IMR-90 (cell line): ENCODE results near the gene KCNH2. TPM values are rescaled to one million over a fixed set of nuclear protein-coding genes. Genes with fewer than 3 reads are reported as not detected.
A peak's percentile ranks its signal among the peaks of the same experiment; 100 is the strongest.

Experiments
- ATAC-seq: fragments of 200-7000 bp; cut with Tn5 transposase; 2 replicates; pipeline ENCODE4 v1.9.1; 2020; ENCODE audit warnings: low read depth, mild to moderate bottlenecking, moderate library complexity
- BruUV-seq: library from RNA; stranded (reverse); fragments of 400-500 nt; replicated peaks from 2 replicates; lab custom pipeline; 2021; lab: Mats Ljungman, UMichigan
- CTCF ChIA-PET: fragments of 300-600 bp; formaldehyde crosslinking; extraction: SDS; loops from one replicate; lab custom pipeline; 2021; ENCODE audit warnings: antibody characterized with exemption; lab: Yijun Ruan, JAX
- POLR2A ChIA-PET: fragments of 300-600 bp; sonication (Branson Sonifier 250); formaldehyde crosslinking; loops from one replicate; lab custom pipeline; 2022; ENCODE audit warnings: antibody characterized with exemption; ENCODE audit not compliant: unreplicated experiment; lab: Charles Lee
- DNase-seq: peaks from one replicate; pipeline ENCODE4 v3.0.0; 2013
- H2AFZ ChIP-seq: replicated peaks from 2 replicates; pipeline ENCODE3; 2013; ENCODE audit warnings: low read length, mild to moderate bottlenecking; ENCODE audit not compliant: poor library complexity
- H2AK5ac ChIP-seq: 2 replicates; pipeline ENCODE4 v1.6.1; 2013; ENCODE audit warnings: low read depth, low read length, inconsistent platforms
- H2AK9ac ChIP-seq: replicated peaks from 2 replicates; pipeline ENCODE3; 2013; ENCODE audit warnings: mild to moderate bottlenecking, low read depth, low read length, moderate library complexity; ENCODE audit not compliant: poor library complexity
- H2BK120ac ChIP-seq: 2 replicates; pipeline ENCODE4 v1.6.1; 2013; ENCODE audit warnings: low read depth, low read length, inconsistent platforms
- H2BK15ac ChIP-seq: 3 replicates; pipeline ENCODE4 v1.6.1; 2013; ENCODE audit warnings: low read depth, low read length, inconsistent platforms
- H2BK20ac ChIP-seq: 2 replicates; pipeline ENCODE4 v1.6.1; 2013; ENCODE audit warnings: low read depth, mild to moderate bottlenecking, inconsistent platforms, low read length, moderate library complexity
- H2BK5ac ChIP-seq: 2 replicates; pipeline ENCODE4 v1.6.1; 2013; ENCODE audit warnings: mild to moderate bottlenecking, low read depth, low read length, inconsistent platforms; ENCODE audit not compliant: poor library complexity, severe bottlenecking
- H3K14ac ChIP-seq: replicated peaks from 2 replicates; pipeline ENCODE4 v1.6.1; 2013; ENCODE audit warnings: low read depth, low read length, inconsistent platforms
- H3K18ac ChIP-seq: 2 replicates; pipeline ENCODE4 v1.6.1; 2013; ENCODE audit warnings: low read depth, low read length, control low read depth
- H3K23ac ChIP-seq: 2 replicates; pipeline ENCODE4 v1.6.1; 2013; ENCODE audit warnings: low read depth, low read length, inconsistent platforms
- H3K27ac ChIP-seq: 2 replicates; pipeline ENCODE4 v1.5.1; 2013; ENCODE audit warnings: mild to moderate bottlenecking, control low read depth, low read length; ENCODE audit not compliant: insufficient read depth
- H3K27me3 ChIP-seq: 2 replicates; pipeline ENCODE4 v1.6.1; 2013; ENCODE audit warnings: low read length; ENCODE audit not compliant: control insufficient read depth, insufficient read depth
- H3K36me3 ChIP-seq: 2 replicates; pipeline ENCODE4 v1.6.1; 2013; ENCODE audit warnings: low read length, mixed read lengths; ENCODE audit not compliant: control insufficient read depth, insufficient read depth
- H3K4ac ChIP-seq: 2 replicates; pipeline ENCODE4 v1.6.1; 2013; ENCODE audit warnings: low read depth, low read length, inconsistent platforms
- H3K4me1 ChIP-seq: 2 replicates; pipeline ENCODE4 v1.6.1; 2013; ENCODE audit warnings: low read length, mixed read lengths; ENCODE audit not compliant: control insufficient read depth, insufficient read depth
- H3K4me2 ChIP-seq: 2 replicates; pipeline ENCODE4 v1.6.1; 2013; ENCODE audit warnings: low read depth, mild to moderate bottlenecking, control low read depth, low read length, moderate library complexity
- H3K4me3 ChIP-seq: 2 replicates; pipeline ENCODE4 v1.5.1; 2013; ENCODE audit warnings: low read depth, mild to moderate bottlenecking, control low read depth, low read length, moderate library complexity; ENCODE audit not compliant: insufficient read depth
- H3K56ac ChIP-seq: 2 replicates; pipeline ENCODE4 v1.6.1; 2013; ENCODE audit warnings: low read length, inconsistent platforms; ENCODE audit not compliant: insufficient read depth; ENCODE audit errors: extremely low read depth
- H3K79me1 ChIP-seq, 2 experiments: 2 replicates each; pipeline ENCODE4 v1.6.1; 2013; ENCODE audit warnings: low read length in 2 of 2, inconsistent platforms in 1 of 2, low read depth in 1 of 2
- H3K9ac ChIP-seq: 2 replicates; pipeline ENCODE4 v1.6.1; 2013; ENCODE audit warnings: low read depth, low read length, control low read depth
- H3K9me1 ChIP-seq: 2 replicates; pipeline ENCODE4 v1.6.1; 2013; ENCODE audit warnings: low read length, inconsistent platforms; ENCODE audit not compliant: insufficient read depth
- H3K9me3 ChIP-seq: 2 replicates; pipeline ENCODE4 v1.6.1; 2013; ENCODE audit warnings: low read length; ENCODE audit not compliant: control insufficient read depth, insufficient read depth
- H4K20me1 ChIP-seq: 2 replicates; pipeline ENCODE4 v1.6.1; 2013; ENCODE audit warnings: low read length, inconsistent platforms; ENCODE audit not compliant: insufficient read depth
- H4K5ac ChIP-seq: 2 replicates; pipeline ENCODE4 v1.6.1; 2013; ENCODE audit warnings: mild to moderate bottlenecking, low read depth, low read length, control low read depth
- H4K8ac ChIP-seq, 2 experiments: 2 replicates each; pipeline ENCODE4 v1.6.1; 2013; ENCODE audit warnings: low read depth in 2 of 2, low read length in 2 of 2, control low read depth in 1 of 2, inconsistent platforms in 1 of 2
- H4K91ac ChIP-seq: 2 replicates; pipeline ENCODE4 v1.6.1; 2013; ENCODE audit warnings: low read depth, low read length, inconsistent platforms; ENCODE audit not compliant: insufficient read depth
- BHLHE40 ChIP-seq: fragments of 150-350 bp; IDR thresholded peaks from 2 replicates; pipeline ENCODE4 v1.6.1; 2016; ENCODE audit warnings: mild to moderate bottlenecking, low read depth, low read length
- CEBPB ChIP-seq: IDR thresholded peaks from 2 replicates; pipeline ENCODE4 v1.6.1; 2012; ENCODE audit warnings: low read depth, low read length, improper control_type of control experiment
- CHD1 ChIP-seq: IDR thresholded peaks from 2 replicates; pipeline ENCODE4 v1.6.1; 2012; ENCODE audit warnings: low read depth, low read length, improper control_type of control experiment
- CTCF ChIP-seq: conservative IDR thresholded peaks from 2 replicates; pipeline ENCODE4 v1.5.1; 2012; ENCODE audit warnings: mild to moderate bottlenecking, low read depth, low read length, improper control_type of control experiment
- FOS ChIP-seq: fragments of 150-350 bp; IDR thresholded peaks from 2 replicates; pipeline ENCODE4 v1.6.1; 2016; ENCODE audit warnings: low read depth, low read length
- MAFK ChIP-seq: IDR thresholded peaks from 2 replicates; pipeline ENCODE4 v1.6.1; 2012; ENCODE audit warnings: low read depth, low read length, improper control_type of control experiment
- MAZ ChIP-seq: IDR thresholded peaks from 2 replicates; pipeline ENCODE4 v1.6.1; 2012; ENCODE audit warnings: low read depth, mild to moderate bottlenecking, low read length, improper control_type of control experiment, moderate library complexity, borderline replicate concordance
- MXI1 ChIP-seq: IDR thresholded peaks from 2 replicates; pipeline ENCODE4 v1.6.1; 2012; ENCODE audit warnings: low read depth, mild to moderate bottlenecking, low read length, moderate library complexity, borderline replicate concordance
- NFE2L2 ChIP-seq: fragments of 150-350 bp; IDR thresholded peaks from 2 replicates; pipeline ENCODE4 v1.6.1; 2016; ENCODE audit warnings: low read depth, mild to moderate bottlenecking, low read length
- POLR2A ChIP-seq: IDR thresholded peaks from 2 replicates; pipeline ENCODE4 v1.6.1; 2012; ENCODE audit warnings: mild to moderate bottlenecking, low read depth, low read length
- RAD21 ChIP-seq: IDR thresholded peaks from 2 replicates; pipeline ENCODE4 v1.6.1; 2012; ENCODE audit warnings: low read length, improper control_type of control experiment
- RCOR1 ChIP-seq: IDR thresholded peaks from 2 replicates; pipeline ENCODE4 v1.6.1; 2012; ENCODE audit warnings: mild to moderate bottlenecking, low read length, improper control_type of control experiment; ENCODE audit not compliant: insufficient replicate concordance
- RFX5 ChIP-seq: IDR thresholded peaks from 2 replicates; pipeline ENCODE4 v1.8.0; 2012; ENCODE audit warnings: low read depth, mild to moderate bottlenecking, low read length, moderate library complexity
- SMC3 ChIP-seq: fragments of 150-350 bp; IDR thresholded peaks from 2 replicates; pipeline ENCODE4 v1.6.1; 2016; ENCODE audit warnings: low read depth, mild to moderate bottlenecking, antibody characterized with exemption, low read length, moderate library complexity
- USF2 ChIP-seq: fragments of 150-350 bp; IDR thresholded peaks from 2 replicates; pipeline ENCODE4 v1.6.1; 2017; ENCODE audit warnings: mild to moderate bottlenecking, antibody characterized with exemption, low read length, low read depth
- WGBS, 2 experiments: methylation state at CpG; one replicate each; pipeline versions ENCODE4 v1.1.5 to v1.1.7; 2013; ENCODE audit warnings: missing lambda C conversion rate in 2 of 2; ENCODE audit not compliant: insufficient read length in 1 of 2; ENCODE audit errors: extremely low coverage in 2 of 2; 5-methylcytosine and 5-hydroxymethylcytosine counted together
- dilution Hi-C: fragments of 300-500 bp; cut with HindIII; formaldehyde crosslinking; loops from one replicate; pipeline ENCODE4 v1.14.3; 2018; ENCODE audit warnings: low sequenced_read_pairs; ENCODE audit not compliant: unreplicated experiment
- in situ Hi-C: fragments of 300-500 bp; cut with MboI; formaldehyde crosslinking; loops from 3 replicates; pipeline ENCODE4 v1.14.3; 2019; ENCODE audit warnings: low sequenced_read_pairs, inconsistent platforms, mixed read lengths
- intact Hi-C: fragments of 100-400 bp; cut with micrococcal nuclease; formaldehyde crosslinking; loops from 2 replicates; pipeline ENCODE4 v1.10.0; 2022
- polyA plus RNA-seq, 3 experiments: library from polyadenylated mRNA; depleted of rRNA; stranded (reverse); fragments of >200 nt; gene quantifications; 2 replicates each; pipeline ENCODE4 v1.2.3, GENCODE V29; 2012; ENCODE audit warnings: low replicate concordance in 1 of 3
- total RNA-seq: library from RNA; depleted of rRNA; stranded (reverse); fragments of >200 nt; gene quantifications from 2 replicates; pipeline ENCODE4 v1.2.3, GENCODE V29; 2012
- TF ChIP-seq, protein P1 (sequence below): fragments of 150-350 bp; IDR thresholded peaks from 2 replicates; pipeline ENCODE4 v1.6.1; 2016; ENCODE audit warnings: low read depth, mild to moderate bottlenecking, low read length, moderate library complexity, borderline replicate concordance

The KCNH2 gene
- total and polyA plus RNA-seq, 2 of the 4 experiments (the other 2 are of a cell fraction) = 0.90 to 2.1 TPM

DNA sequence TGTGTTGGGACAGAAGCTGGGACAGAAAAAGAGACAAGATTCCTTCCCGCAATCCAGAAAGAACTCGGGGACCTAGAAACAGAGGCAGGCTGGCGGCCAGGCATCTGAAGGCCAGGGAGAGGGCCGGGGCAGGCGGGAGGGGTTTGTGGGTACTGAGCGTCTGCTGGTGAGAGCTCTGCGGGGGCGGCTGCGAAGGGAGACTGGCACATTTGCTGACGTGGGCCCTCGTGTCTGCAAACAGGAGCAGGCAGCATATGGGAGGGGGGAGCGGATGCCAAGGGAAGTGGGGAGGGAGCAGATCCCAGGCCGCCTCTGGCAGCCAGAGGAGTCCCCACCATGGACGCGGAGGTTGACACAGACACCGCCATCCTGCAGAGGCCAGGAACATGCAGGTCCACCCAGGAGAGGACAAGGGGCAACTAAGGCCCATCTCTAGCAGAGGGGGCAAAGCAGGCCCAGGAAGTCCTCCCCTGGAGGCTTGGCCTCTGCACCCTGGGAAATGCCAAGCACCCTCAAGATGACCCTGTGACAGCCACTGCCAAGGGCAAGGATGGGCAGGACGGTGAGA is 32.2 kb downstream of the KCNH2 start:
- no peak overlapping the region for H3K27ac ChIP-seq
- in situ Hi-C loops (no loop called here), intact Hi-C loops (no loop called here), dilution Hi-C loops (no loop called here)
- H3K18ac ChIP-seq = no peak overlapping the region
- BruUV-seq = no TSS peak
- no peaks in the 10 kb centered on the region for H3K79me1 ChIP-seq
- no peak overlapping the region for H3K9ac ChIP-seq
- no peak overlapping the region for H2BK5ac ChIP-seq
- no peak overlapping the region for H3K56ac ChIP-seq
- H2AK5ac ChIP-seq = no peak overlapping the region
- H3K36me3 ChIP-seq = peaks cover 4% of the 10 kb centered on the region; the same call in 1 of the 2 replicates
- no peak overlapping the region for H4K91ac ChIP-seq
- no peak overlapping the region for H2BK15ac ChIP-seq
- 68% methylated on average over 12 of the region's 17 CpGs; no CpG with 5 or more reads in 1 of the 2 experiments for WGBS, 2 experiments
- H3K4me1 ChIP-seq = peaks cover 3% of the 10 kb centered on the region; the same call in 1 of the 2 replicates
- no peak overlapping the region for H2AK9ac ChIP-seq
- no peak overlapping the region for H3K4me3 ChIP-seq
- POLR2A ChIA-PET = no interaction called here
- H3K4ac ChIP-seq = no peak overlapping the region
- H3K4me2 ChIP-seq = no peak overlapping the region
- H2AFZ ChIP-seq = peak overlapping the region; percentile 32
- ATAC-seq (no peak), DNase-seq (no peak)
- no peak overlapping the region for H4K5ac ChIP-seq
- H2BK120ac ChIP-seq = no peak overlapping the region
- H2BK20ac ChIP-seq = no peak overlapping the region
- no peak overlapping the region for H4K8ac ChIP-seq
- no peaks in the 10 kb centered on the region for H3K27me3 ChIP-seq
- H3K14ac ChIP-seq = no peak overlapping the region
- no peaks in the 10 kb centered on the region for H4K20me1 ChIP-seq
- no peaks in the 10 kb centered on the region for H3K9me1 ChIP-seq
- H3K9me3 ChIP-seq = no peaks in the 10 kb centered on the region
- CTCF ChIA-PET = no interaction called here
- TF ChIP-seq CHD1 = no peak
- TF ChIP-seq SMC3 = no peak
- TF ChIP-seq POLR2A = no peak
- no peak for TF ChIP-seq RAD21
- no peak for TF ChIP-seq RCOR1
- TF ChIP-seq NFE2L2 = no peak
- no peak for TF ChIP-seq USF2
- TF ChIP-seq BHLHE40 = no peak
- no peak for TF ChIP-seq FOS
- no peak for TF ChIP-seq CTCF
- TF ChIP-seq MXI1 = no peak
- TF ChIP-seq RFX5 = no peak
- no peak for TF ChIP-seq MAFK
- TF ChIP-seq, protein P1, sequence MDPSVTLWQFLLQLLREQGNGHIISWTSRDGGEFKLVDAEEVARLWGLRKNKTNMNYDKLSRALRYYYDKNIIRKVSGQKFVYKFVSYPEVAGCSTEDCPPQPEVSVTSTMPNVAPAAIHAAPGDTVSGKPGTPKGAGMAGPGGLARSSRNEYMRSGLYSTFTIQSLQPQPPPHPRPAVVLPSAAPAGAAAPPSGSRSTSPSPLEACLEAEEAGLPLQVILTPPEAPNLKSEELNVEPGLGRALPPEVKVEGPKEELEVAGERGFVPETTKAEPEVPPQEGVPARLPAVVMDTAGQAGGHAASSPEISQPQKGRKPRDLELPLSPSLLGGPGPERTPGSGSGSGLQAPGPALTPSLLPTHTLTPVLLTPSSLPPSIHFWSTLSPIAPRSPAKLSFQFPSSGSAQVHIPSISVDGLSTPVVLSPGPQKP = no peak
- no peak for TF ChIP-seq MAZ
- no peak for TF ChIP-seq CEBPB
- H3K23ac ChIP-seq = no peak overlapping the region
